Measurements from ENCODE around the gene FLOT2. TPM values are rescaled to one million over a fixed set of nuclear protein-coding genes. Genes with fewer than 3 reads are reported as not detected.

Gene FLOT2
- total and polyA plus RNA-seq, 2 of the 8 experiments (the other 6 are each of a cell fraction or from before 2014, with no cell fraction given): 116 to 189 TPM

GRCh38 chr17:28863953-28864352 lies 33.6 kb downstream of the FLOT2 start (continued):
- TF ChIP-seq CHD7 (IDR thresholded peaks at IDR 0.05; ENCODE audit: insufficient replicate concordance, low read length) (no peak), EP300 (IDR thresholded peaks at IDR 0.05; ENCODE audit: borderline replicate concordance in 1 of 2, low read depth in 2 of 2, low read length in 2 of 2) (no peak), HDAC6 (IDR thresholded peaks at IDR 0.05; ENCODE audit: low read depth, low read length) (no peak), BCL11A (IDR thresholded peaks at IDR 0.05; ENCODE audit: low read depth in 2 of 2, low read length in 2 of 2) (no peak), GABPA (IDR thresholded peaks at IDR 0.05; ENCODE audit: borderline replicate concordance, insufficient read depth, low read length) (no peak), MAFK (IDR thresholded peaks at IDR 0.05; ENCODE audit: low read depth, low read length) (no peak), TEAD4 (IDR thresholded peaks at IDR 0.05; ENCODE audit: low read depth, low read length) (no peak), USF2 (IDR thresholded peaks at IDR 0.05; ENCODE audit: low read length) (no peak), BRCA1 (IDR thresholded peaks at IDR 0.05; ENCODE audit: low read depth, low read length) (no peak), CHD1 (IDR thresholded peaks at IDR 0.05; ENCODE audit: low read depth, low read length) (no peak)

Data from H1 (cell line).